Measurements from ENCODE around the gene AXIN1.
A peak's percentile ranks its signal among the peaks of the same experiment; 100 is the strongest.
"Not testable (repeated sequence)": the region's sequence is repeated elsewhere in the genome, so short reads cannot be mapped to it uniquely, and the experiment has no call there.

The AXIN1 gene

DNA sequence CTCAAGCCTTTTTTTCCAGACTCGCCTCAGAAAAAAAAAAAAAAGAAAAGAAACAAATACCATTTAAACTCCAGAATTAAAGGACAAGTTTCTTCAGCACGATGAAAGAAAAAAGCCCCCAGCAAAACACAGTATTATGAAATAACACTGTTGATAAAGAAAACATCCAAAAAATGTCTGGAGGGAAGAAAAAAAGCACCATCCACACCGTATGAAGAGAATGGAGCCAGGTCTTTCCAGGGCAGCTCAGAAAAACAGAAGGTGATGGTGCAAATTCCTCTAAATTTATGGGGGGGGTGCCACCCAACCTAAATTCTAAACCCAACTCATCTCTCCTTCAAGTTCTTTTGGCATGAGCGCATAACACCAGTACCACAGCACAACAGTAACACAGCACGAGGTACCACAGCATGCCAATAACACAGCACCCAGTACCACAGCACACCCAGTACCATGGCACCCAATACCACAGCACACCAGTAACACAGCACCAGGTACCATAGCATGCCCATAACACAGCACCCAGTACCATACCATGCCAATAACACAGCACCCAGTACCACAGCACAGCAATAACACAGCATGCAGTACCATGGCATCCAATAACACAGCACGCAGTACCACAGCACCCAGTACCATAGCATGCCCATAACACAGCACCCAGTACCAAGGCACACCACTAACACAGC lies 19.0 kb downstream of the AXIN1 start:
- no peak for DNase-seq (ENCODE audit: low read depth in 2 of 2)

DNA sequence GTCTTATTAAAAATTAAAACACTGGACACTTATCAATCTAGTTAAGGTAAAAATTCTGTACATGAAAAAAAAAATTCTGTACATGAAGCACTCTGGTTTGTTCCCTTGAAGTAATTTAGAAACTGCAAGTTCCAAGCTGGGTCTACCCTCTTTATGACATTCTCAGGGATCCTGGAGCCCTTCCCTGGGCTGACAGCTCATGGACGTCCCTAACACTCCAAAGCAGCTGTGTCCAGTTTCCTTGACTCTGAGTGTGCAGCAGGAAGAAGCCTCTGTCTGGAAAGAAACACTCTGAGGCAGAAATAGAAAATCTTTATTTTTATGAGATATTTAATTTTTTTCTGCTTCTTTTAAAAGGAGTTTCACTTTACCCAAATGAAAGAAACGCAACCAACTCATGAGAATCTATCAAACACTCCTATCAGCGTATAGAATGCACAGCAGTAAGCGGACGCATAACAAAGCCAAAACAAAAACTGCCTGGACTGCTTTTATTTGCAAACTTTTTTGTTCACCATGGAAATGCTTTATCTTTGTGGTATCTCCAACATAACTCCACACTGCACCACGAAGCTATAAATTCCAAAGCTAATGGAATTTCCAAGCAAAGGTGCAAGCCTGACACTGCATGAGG lies 21.2 kb downstream of the AXIN1 start:
- not testable (repeated sequence) for DNase-seq (ENCODE audit: low read depth in 2 of 2)

DNA sequence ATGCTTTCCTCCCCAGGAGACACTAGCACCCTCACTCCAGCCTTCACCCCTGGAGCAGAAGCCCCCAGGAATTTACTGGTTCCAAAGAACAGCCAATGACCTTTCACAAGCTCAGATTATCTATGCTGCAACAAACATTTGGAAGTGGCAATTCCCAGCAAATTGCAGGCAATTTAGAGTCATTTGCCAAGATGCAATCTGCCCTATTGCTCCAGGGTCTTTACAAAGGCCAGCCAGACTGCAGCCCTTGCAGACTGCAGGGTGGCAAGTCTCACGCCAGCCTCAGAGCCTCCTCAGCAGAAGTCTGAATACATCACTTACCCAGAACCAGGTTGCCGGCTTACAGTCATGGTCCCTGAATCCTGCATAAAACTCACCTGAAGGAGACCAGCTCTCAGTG lies 21.8 kb downstream of the AXIN1 start:
- DNase-seq (ENCODE audit: low read depth in 2 of 2): no peak

DNA sequence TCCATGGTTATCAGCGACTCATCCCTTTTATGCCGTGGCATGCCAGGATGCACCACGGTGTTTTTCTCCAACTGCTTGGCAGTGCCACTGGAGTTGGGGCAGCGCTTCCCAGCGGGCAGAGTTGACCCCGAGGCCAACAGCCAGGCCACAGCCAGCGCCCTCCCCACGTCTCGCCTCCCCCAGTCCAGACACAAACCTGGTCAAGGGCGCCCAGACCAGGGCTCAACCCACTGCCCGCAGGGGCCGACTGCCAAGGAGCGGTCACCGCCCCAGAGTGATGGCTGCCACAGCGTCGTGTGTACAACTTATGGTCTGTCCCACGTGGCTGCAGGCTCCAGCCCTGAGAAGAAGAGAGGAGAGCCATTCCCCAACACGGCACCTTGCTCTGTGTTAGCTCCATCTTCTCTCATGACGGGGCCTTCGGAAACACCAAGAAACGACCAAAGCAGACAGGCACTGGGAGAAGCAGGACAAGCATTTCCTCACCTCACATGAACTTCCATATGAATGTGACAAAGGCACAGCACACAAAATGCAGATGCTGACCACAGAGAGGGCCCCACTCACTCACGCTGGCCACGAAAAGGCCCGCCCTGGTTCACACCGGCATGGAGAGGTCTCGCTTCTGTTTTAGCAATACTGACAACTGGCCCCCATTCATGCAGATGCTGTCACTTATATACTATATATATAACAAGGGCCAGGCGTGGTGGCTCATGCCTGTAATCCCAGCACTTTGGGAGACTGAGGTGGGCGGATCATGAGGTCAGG lies 27.0 kb downstream of the AXIN1 start:
- no peak for DNase-seq (ENCODE audit: low read depth in 2 of 2)

DNA sequence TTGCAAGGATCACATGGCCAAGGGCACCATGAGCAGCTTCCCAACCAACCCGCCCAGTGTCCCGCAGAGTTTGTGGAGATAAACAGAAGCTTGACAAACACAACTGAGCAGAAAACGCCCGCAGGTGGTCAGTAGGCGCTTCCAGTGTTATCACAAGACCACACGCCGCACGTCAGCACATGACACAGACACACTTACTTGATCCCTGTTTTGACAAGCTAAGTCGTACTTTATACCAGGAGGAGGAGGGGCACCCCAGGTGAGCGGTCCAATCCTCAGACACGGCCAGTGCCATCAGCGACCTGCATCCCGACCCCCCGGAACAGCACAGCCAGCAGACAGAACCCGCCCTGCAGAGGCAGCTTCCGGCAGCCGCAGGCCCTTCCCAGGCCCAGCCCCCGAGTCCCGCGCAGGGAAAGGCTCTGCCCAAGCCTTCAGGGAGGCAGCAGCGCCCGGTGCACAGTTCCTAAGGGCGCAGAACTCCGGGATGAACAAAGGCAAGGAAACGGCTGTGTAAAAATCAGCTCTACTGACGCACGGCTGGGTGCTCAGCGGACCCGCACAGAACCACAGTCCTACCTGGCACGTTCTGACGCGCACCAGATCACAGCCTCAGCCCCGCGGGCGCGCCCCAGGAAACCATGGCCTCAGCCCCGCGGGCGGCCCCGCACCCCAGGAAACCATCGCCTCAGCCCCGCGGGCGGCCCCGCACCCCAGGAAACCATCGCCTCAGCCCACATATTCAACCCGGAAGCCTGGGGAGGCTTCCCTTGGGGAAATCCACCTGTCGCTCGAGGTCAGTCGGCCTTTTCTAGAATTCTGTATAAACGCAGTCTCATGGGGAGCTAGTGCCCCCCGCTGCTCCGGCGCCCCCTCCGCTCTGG lies 27.8 kb downstream of the AXIN1 start:
- peak; percentile 24 to 44 for DNase-seq (ENCODE audit: low read depth in 2 of 2)

DNA sequence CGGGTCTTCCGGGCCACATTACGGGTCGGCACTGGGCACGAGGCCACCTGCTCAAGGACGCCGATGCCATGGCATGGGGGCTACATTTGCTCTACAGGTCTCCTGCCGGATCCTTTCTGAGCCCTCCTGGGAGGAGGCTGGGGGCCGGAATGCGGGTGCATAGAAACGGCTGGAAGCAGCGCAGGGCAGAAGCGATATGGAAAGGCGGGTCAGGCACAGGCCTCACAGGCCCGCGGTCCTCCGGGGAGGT lies 28.4 kb downstream of the AXIN1 start:
- no peak for DNase-seq (ENCODE audit: low read depth in 2 of 2)

DNA sequence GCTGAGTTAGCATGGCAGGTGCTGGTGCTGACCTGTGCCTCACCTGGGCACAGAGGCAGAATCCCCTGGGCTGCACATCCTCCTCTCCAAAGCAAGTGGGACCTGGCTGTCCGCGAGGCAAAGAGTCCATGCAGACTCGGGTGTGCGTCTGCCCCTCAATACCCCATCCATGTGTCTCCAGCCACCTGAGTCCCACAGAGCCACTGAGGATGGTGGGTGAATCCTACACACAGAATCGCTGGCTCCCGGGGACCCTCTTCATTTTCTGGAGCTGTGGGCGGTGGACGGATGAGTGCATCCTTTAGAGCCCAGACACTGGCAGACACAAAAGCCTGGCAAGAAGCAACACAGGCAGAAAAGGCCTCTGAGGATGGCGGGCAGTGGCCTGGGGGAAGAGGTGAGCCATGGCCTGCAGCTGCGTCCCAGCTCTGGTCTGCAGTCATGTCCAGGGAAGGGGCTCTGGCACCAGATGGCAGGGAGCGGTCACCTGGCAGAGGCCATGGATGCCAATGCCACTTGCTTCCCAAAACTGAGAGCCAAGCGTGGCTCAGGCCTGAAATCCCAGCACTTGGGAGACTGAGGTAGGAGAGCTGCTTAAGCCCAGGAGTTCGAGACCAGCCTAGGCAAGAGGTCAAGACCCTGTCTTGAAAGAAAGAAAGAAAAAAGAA lies 29.9 kb downstream of the AXIN1 start:
- no peak for DNase-seq (ENCODE audit: low read depth in 2 of 2)

DNA sequence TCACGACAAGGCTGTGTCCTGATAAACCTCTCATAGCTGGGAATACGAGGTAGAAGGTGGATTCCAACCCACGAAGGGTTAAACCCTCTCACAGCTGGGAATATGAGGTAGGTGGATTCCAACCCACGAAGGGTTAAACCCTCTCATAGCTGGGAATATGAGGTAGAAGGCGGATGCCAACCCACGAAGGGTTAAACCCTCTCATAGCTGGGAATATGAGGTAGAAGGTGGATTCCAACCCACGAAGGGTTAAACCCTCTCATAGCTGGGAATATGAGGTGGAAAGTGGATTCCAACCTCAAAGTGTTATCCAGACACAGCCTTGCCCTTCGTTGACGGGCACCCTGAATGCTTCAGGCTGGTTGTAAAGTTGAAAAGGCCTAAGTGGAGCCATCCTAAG lies 31.0 kb downstream of the AXIN1 start:
- DNase-seq (ENCODE audit: low read depth in 2 of 2): no peak

DNA sequence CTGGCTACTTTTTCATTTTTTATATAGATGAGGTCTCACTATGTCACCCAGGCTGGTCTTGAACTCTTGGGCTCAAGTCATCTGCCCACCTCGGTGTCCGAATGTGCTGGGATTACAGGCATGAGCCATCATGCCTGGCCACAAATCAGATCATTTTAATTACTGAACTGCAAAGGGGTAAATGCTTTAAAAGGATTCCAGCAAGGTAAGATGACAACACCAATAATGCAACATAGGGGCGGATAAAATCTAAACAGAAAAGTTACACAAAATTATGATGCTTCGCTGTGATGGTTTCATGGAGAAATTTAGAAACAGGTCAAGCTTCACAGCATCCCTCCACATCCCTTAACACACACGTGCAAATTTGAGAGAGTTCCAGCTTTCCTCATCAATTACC lies 32.3 kb downstream of the AXIN1 start:
- DNase-seq (ENCODE audit: low read depth in 2 of 2): no peak

DNA sequence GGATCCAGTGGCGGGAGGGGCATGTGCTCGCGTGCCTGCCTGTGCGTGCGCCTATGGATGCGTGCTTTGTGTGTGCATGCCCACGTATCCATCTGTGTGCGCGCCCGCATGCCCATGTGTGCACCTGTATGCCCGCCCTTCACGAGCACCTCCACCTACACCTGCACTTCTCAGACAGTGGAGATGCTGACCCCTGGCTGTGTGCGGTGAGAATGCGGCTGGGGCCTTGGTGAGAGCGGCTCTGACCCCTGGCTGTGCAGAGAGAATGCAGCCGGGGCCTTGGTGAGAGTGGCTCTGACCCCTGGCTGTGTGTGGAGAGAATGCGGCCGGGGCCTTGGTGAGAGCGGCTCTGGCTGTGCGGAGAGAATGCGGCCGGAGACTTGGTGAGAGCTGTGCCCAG lies 33.9 kb downstream of the AXIN1 start:
- DNase-seq (ENCODE audit: low read depth in 2 of 2): no peak

DNA sequence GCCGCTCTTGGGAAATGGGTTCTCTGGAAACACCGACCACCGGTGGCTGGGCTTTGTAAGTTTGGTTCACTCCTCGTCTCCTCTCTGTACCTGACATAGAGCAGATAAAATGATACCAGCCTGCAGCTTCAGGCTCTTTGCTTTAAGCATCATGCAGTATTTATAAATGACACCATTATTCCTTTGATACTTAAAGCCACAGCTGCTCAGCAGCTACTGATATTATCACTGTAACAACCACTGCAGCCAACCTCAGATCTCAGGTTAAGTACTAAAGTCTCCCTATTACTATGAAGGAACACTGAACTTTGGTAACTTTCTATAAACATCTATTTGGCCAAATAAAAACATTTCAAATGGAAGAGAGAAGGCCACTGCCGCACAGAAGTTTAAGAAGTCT lies 34.9 kb downstream of the AXIN1 start:
- no peak for DNase-seq (ENCODE audit: low read depth in 2 of 2)

DNA sequence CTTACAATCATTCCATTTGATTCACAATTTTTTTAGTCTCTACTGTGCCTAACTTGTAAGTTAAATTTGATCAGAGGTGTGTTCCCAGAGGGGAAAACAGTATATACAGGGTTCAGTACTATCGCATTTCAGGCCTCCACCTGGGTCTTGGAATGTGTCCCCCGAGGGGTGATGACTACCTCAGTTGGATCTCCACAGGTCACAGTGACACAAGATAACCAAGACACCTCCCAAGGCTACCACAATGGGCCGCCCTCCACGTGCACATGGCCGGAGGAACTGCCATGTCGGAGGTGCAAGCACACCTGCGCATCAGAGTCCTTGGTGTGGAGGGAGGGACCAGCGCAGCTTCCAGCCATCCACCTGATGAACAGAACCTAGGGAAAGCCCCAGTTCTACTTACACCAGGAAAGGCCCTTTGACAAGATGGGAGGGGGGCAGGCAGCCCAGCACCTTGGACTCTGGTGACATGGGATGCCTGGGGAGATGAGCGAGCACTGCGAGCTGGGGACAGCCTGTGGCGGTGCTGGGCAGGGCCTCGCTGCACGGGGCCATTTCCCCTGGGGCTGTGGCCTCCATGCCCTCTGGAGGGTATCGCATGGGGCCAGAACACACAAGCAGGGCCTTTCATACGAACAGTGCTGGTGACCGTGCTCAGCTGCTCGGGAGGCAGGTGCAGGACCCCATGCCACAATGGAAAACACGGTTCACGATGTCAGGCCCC lies 35.6 kb downstream of the AXIN1 start:
- no peak for DNase-seq (ENCODE audit: low read depth in 2 of 2)

DNA sequence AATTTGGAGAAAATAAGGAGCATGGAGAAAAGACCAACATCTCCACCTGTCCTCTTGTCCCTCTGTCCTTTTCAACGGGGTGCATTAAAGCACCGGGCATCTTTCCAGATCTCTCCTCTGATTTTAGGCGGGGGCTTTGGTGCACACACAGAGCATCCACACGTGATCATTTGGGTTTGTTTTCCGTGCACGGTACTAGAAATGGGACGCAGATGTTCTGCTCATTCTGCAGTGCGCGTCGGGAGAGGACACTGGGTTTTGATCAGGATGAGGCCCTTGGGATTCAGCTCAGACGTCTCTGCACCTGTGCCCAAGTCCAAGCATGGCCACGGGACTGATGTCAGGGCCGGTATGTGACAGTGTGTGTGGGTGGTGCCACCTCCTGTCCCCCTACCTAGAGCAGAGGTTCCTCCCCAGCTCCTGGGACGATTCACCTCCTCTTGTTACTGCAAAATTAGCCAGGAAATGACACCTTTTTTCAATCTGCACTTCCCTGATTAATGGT lies 37.7 kb downstream of the AXIN1 start:
- no peak for DNase-seq (ENCODE audit: low read depth in 2 of 2)

DNA sequence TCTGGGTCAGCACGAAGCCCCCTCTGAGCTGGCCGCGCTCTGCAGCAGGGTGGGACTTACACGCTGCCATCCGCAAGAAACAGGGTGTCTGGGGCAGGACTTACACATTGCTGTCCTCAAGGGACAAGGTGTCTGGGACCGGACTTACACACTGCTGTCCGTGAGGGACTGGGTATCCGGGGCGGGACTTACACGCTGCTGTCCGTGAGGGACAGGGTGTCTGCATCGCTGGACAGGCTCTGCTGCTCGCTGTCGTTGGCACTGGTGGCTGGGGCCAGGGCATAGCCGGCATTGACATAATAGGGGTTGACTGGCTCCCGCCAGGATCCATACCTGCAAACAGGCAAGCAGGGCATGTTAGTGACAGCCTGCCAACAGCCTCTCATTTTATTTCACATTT lies 38.2 kb downstream of the AXIN1 start:
- no peak for DNase-seq (ENCODE audit: low read depth in 2 of 2)

DNA sequence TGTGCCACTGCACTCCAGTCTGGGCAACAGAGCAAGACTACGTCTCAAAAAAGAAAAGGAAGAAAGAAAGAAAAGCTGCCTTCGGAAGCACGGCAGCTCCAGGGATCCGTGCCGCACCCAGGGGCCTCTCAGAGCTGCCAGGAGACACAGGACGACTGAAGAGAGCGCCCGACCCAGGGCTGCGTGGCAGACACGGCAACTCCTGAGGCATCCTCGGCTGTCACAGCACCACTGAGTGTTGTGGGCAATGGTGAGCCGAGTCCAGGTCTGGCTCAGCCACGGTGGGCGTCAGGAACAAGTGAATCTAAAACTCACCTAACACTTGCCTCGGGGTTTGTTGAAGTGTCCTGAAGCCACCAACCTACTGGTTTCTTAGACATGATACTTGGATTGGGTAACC lies 40.8 kb downstream of the AXIN1 start:
- DNase-seq (ENCODE audit: low read depth in 2 of 2): no peak

DNA sequence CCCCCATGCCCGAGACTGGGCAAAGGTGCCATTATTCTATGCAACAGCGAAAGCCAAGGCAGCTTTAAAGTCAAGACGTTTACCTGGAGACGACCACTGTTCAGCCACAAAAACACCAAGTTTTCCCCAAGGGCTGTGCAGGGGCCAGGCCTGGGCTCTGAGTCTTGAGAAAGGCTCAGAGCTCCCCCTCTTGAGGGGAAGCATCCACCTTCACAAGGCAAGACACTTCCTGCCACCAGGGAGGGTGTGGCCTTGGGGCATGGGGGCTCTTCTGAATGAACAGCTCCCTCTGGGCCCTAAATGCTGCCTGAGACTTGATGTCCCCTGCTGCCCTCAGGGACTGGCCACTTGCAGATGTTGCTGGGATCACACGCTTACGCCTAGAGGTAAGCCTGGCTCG lies 43.0 kb downstream of the AXIN1 start:
- DNase-seq (ENCODE audit: low read depth in 2 of 2): no peak

DNA sequence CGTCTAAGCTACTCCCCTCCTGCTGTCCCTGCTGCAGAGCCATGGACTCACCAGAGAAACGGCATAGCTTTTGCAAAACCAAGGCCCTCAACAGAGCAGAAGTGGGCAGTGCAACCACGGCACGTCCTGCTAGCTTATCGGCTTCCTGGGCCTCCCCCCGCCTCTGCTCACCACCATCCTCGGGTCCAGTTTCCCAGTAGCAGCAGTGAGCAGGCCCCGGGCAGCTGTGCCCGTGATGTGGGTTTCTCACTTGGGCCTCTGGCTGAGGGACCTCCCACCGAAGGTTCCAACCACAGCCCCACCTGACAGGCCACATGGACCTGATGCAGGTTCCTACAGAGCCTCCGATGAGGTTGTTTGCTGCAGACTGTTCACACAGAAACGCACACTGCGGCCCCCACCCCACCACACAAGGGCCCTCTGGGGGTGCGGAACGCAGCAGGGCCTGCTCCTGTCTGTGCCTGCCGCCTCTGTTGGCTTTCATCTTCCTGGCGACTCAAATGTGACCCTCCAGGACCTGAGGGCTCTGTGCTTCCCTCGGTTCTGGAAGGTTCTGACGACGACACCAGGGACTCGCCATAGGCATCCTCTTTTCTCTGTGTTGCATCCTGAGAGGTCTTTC lies 44.7 kb downstream of the AXIN1 start:
- no peak for DNase-seq (ENCODE audit: low read depth in 2 of 2)

DNA sequence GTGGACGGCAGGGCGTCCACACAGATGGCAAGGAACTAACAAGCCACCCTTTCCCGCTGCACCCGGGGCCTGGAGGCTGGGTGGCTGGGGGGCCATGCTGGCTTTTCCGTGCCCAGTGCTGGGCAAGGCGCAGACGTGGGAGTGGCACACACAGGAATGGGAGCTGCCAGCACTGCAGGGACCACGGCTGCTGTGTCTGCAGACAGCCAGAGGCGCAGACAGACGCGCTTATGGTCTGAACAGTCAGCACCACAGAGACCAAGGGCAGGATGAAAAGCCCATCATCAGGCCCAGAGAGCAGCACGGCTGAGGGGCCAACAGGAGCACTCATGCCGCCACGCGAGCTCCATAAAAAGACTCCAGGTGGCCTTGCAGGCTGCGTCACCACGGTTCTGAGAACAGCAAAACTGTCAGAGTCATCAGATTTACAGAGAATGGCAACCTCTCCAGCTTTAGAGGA lies 45.6 kb downstream of the AXIN1 start:
- DNase-seq (ENCODE audit: low read depth in 2 of 2): no peak

DNA sequence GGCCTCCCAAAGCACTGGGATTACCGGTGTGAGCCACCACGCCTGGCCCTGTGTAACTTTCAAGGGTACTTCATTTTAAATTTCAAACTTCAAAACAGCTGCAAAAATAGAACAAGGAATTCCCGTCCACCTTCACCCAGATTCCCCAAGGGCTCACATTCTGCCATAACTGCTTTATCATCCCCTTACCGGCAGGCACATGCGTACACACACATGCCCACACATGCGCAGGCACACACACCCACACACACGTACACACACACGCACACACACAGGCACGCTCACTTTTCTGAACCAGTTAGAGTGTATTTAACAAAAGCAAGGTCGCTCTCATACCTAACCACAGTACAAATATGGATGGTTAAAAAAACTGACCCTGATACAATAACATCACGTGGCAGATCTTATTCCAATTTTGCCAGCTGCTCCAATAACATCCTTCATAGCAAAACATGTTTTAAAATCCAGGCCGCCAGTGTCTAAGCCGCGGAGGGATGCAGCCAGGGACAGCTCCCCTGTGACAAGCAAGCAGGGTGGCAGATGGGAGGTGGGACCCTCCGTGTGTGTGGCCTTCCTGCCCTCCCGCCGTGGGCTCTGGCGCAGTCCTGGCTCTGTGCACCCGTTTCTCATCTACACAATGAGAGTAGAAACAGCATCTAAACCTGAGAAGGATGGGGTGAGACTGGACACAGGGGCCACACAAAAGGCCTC lies 46.5 kb downstream of the AXIN1 start:
- DNase-seq (ENCODE audit: low read depth in 2 of 2): no peak
